Activated CD8-positive, alpha-beta memory T cell treated with anti-CD3 and anti-CD28 coated beads, Interleukin-2, amount 10 ng/mL, durations not matched to agents 7 days and 5 days (primary cell): ENCODE data around the gene MAP2K7. TPM values are rescaled to one million over a fixed set of nuclear protein-coding genes. Genes with fewer than 3 reads are reported as not detected.
"Not testable (repeated sequence)": the region's sequence is repeated elsewhere in the genome, so short reads cannot be mapped to it uniquely, and the experiment has no call there.

Experiments
- ATAC-seq: fragments of 150-1000 bp; cut with Tn5 transposase; one replicate; pipeline ENCODE4 v1.10.0; 2021; ENCODE audit warnings: moderate library complexity
- CTCF ChIA-PET: fragments of 350-600 bp; sonication (Branson Sonifier 250); formaldehyde crosslinking; loops from one replicate; lab custom pipeline; 2021; ENCODE audit warnings: antibody characterized with exemption; lab: Charles Lee
- DNase-seq: peaks from one replicate; pipeline ENCODE4 v3.0.0-alpha.2; 2020
- H3K27ac Mint-ChIP-seq: one replicate; pipeline ENCODE4 v1.8.0; 2021; ENCODE audit warnings: mild to moderate bottlenecking, mixed read lengths
- H3K27me3 Mint-ChIP-seq: one replicate; pipeline ENCODE4 v1.8.0; 2021; ENCODE audit warnings: mixed read lengths
- H3K36me3 Mint-ChIP-seq: one replicate; pipeline ENCODE4 v1.8.0; 2021; ENCODE audit warnings: mild to moderate bottlenecking, mixed read lengths
- H3K4me1 Mint-ChIP-seq: one replicate; pipeline ENCODE4 v1.8.0; 2021; ENCODE audit warnings: mixed read lengths
- H3K4me3 Mint-ChIP-seq: one replicate; pipeline ENCODE4 v1.8.0; 2021; ENCODE audit warnings: mild to moderate bottlenecking, moderate library complexity, mixed read lengths
- H3K9me3 Mint-ChIP-seq: one replicate; pipeline ENCODE4 v1.8.0; 2022; ENCODE audit warnings: low read depth, mixed read lengths
- total RNA-seq, 2 experiments: library from RNA; stranded (reverse); gene quantifications; one replicate each; pipeline ENCODE4 v1.2.3, GENCODE V29; 2021

Gene MAP2K7
- total RNA-seq, 2 experiments from 2014 or later: 38.0 to 41.6 TPM

GRCh38 chr19:7917267-7918061, 13.8 kb downstream of the MAP2K7 start:
- peaks cover 32% of the 10 kb centered on the region for H3K4me1 Mint-ChIP-seq
- ATAC-seq: peak; percentile 16
- H3K27ac Mint-ChIP-seq: no peak overlapping the region
- no peaks in the 10 kb centered on the region for H3K9me3 Mint-ChIP-seq
- peak overlapping the region; percentile 71 for H3K4me3 Mint-ChIP-seq
- CTCF ChIA-PET: interaction anchor here (0.8 to 7.6 kb wide), 11 partner anchors 9 to 237 kb away, joined by 3 to 75 read pairs (median 4); partner anchors contain the start of genes MAP2K7, TIMM44 and TRAPPC5
- peaks cover 6% of the 10 kb centered on the region for H3K36me3 Mint-ChIP-seq
- peak; percentile 70 for DNase-seq
- H3K27me3 Mint-ChIP-seq: peaks cover 29% of the 10 kb centered on the region

GRCh38 chr19:7918062-7918614, 14.5 kb downstream of the MAP2K7 start:
- CTCF ChIA-PET: interaction anchor here (0.8 to 7.6 kb wide), 9 partner anchors 11 to 84 kb away, joined by 3 to 75 read pairs (median 4); partner anchors contain the start of genes MAP2K7 and TIMM44
- ATAC-seq, H3K9me3 Mint-ChIP-seq, H3K27ac Mint-ChIP-seq, DNase-seq, H3K36me3 Mint-ChIP-seq: not testable (repeated sequence)
- peaks cover 32% of the 10 kb centered on the region for H3K4me1 Mint-ChIP-seq
- peaks cover 29% of the 10 kb centered on the region for H3K27me3 Mint-ChIP-seq
- H3K4me3 Mint-ChIP-seq: peak overlapping the region; percentile 54

GRCh38 chr19:7918615-7919421, 15.1 kb downstream of the MAP2K7 start:
- DNase-seq (no peak), ATAC-seq (no peak)
- peaks cover 29% of the 10 kb centered on the region for H3K27me3 Mint-ChIP-seq
- CTCF ChIA-PET: interaction anchor here (0.9 to 7.6 kb wide), 9 partner anchors 10 to 350 kb away, joined by 3 to 75 read pairs (median 6); partner anchors contain the start of genes MAP2K7 and TIMM44
- H3K4me3 Mint-ChIP-seq: peak overlapping the region; percentile 76
- no peaks in the 10 kb centered on the region for H3K9me3 Mint-ChIP-seq
- H3K36me3 Mint-ChIP-seq: peaks cover 4% of the 10 kb centered on the region
- H3K27ac Mint-ChIP-seq: no peak overlapping the region
- peaks cover 32% of the 10 kb centered on the region for H3K4me1 Mint-ChIP-seq

GRCh38 chr19:7919610-7920518, 16.2 kb downstream of the MAP2K7 start, which contains the start of gene SNAPC2:
TSS of gene SNAPC2 (plus strand) at chr19:7920338. CDS start at chr19:7920367, 29 bp downstream.
- CTCF ChIA-PET: interaction anchor here (1.0 to 7.6 kb wide), 12 partner anchors 10 to 351 kb away, joined by 3 to 75 read pairs (median 6); partner anchors contain the start of genes MAP2K7 and TIMM44
- Mint-ChIP-seq H3K4me3 (peak within 1 kb of the TSS; percentile 83), H3K36me3 (peaks cover 4% of the 10 kb centered on the region), H3K27ac (peak within 1 kb of the TSS; percentile 92), H3K27me3 (peaks cover 28% of the 10 kb centered on the region), H3K4me1 (peaks cover 32% of the 10 kb centered on the region), H3K9me3 (no peaks in the 10 kb centered on the region)
- ATAC-seq: peak; percentile 78
- peak; percentile 98 for DNase-seq

- H3K9me3 Mint-ChIP-seq: no peaks in the 10 kb centered on the region
- peak; percentile 64 for ATAC-seq
- peaks cover 31% of the 10 kb centered on the region for H3K4me1 Mint-ChIP-seq
- H3K4me3 Mint-ChIP-seq: peak overlapping the region; percentile 83
- H3K36me3 Mint-ChIP-seq: peaks cover 4% of the 10 kb centered on the region
- peak; percentile 99 for DNase-seq
- H3K27me3 Mint-ChIP-seq: peaks cover 20% of the 10 kb centered on the region
- CTCF ChIA-PET: interaction anchor here (1.0 to 7.6 kb wide), 13 partner anchors 9 to 352 kb away, joined by 3 to 75 read pairs (median 5); partner anchors contain the start of genes MAP2K7 and TIMM44
- peak overlapping the region; percentile 92 for H3K27ac Mint-ChIP-seq
Measured at GRCh38 chr19:7920519-7921301, 17.0 kb downstream of the MAP2K7 start.

- Mint-ChIP-seq H3K9me3 (no peaks in the 10 kb centered on the region), H3K36me3 (peaks cover 4% of the 10 kb centered on the region), H3K4me3 (peak overlapping the region; percentile 83), H3K27me3 (peaks cover 16% of the 10 kb centered on the region), H3K27ac (peak overlapping the region; percentile 92), H3K4me1 (peaks cover 34% of the 10 kb centered on the region)
- DNase-seq: no peak
- CTCF ChIA-PET: interaction anchor here (1.0 to 7.6 kb wide), 8 partner anchors 8 to 241 kb away, joined by 3 to 75 read pairs (median 6); partner anchors contain the start of genes TIMM44 and TRAPPC5
- no peak for ATAC-seq
Measured at GRCh38 chr19:7921302-7921966, 17.8 kb downstream of the MAP2K7 start.

GRCh38 chr19:7921967-7922835, 18.5 kb downstream of the MAP2K7 start:
- no peak for ATAC-seq

GRCh38 chr19:7922836-7923195, 19.1 kb downstream of the MAP2K7 start:
- CTCF ChIA-PET: interaction anchor here (1.6 to 7.6 kb wide), 5 partner anchors 11 to 69 kb away, joined by 4 to 75 read pairs (median 8); partner anchors contain the start of genes MAP2K7 and TIMM44
- no peak for DNase-seq
- H3K4me1 Mint-ChIP-seq: peaks cover 30% of the 10 kb centered on the region

More at GRCh38 chr19:7921967-7922835, 18.5 kb downstream of the MAP2K7 start:
- H3K27ac Mint-ChIP-seq: no peak overlapping the region
- CTCF ChIA-PET: interaction anchor here (1.0 to 7.6 kb wide), 8 partner anchors 7 to 241 kb away, joined by 4 to 75 read pairs (median 8); partner anchors contain the start of genes MAP2K7, TIMM44 and TRAPPC5
- peaks cover 12% of the 10 kb centered on the region for H3K27me3 Mint-ChIP-seq
- H3K4me3 Mint-ChIP-seq: peak overlapping the region; percentile 12
- H3K4me1 Mint-ChIP-seq: peaks cover 31% of the 10 kb centered on the region
- DNase-seq: no peak
- H3K36me3 Mint-ChIP-seq: peaks cover 4% of the 10 kb centered on the region
- no peaks in the 10 kb centered on the region for H3K9me3 Mint-ChIP-seq

GRCh38 chr19:7923295-7924191, 19.9 kb downstream of the MAP2K7 start:
- Mint-ChIP-seq H3K4me1 (peaks cover 26% of the 10 kb centered on the region), H3K36me3 (peaks cover 4% of the 10 kb centered on the region), H3K27ac (no peak overlapping the region), H3K4me3 (no peak overlapping the region), H3K27me3 (peaks cover 2% of the 10 kb centered on the region), H3K9me3 (no peaks in the 10 kb centered on the region)
- DNase-seq (no peak), ATAC-seq (no peak)
- CTCF ChIA-PET: interaction anchor here (0.7 to 7.6 kb wide), 6 partner anchors 8 to 70 kb away, joined by 3 to 75 read pairs (median 6); partner anchors contain the start of genes MAP2K7, TGFBR3L and TIMM44

More at GRCh38 chr19:7922836-7923195, 19.1 kb downstream of the MAP2K7 start:
- Mint-ChIP-seq H3K36me3 (peaks cover 4% of the 10 kb centered on the region), H3K27me3 (peaks cover 9% of the 10 kb centered on the region), H3K27ac (no peak overlapping the region), H3K9me3 (no peaks in the 10 kb centered on the region), H3K4me3 (no peak overlapping the region)
- ATAC-seq: no peak
